Measurements from ENCODE around the gene FER. TPM values are rescaled to one million over a fixed set of nuclear protein-coding genes. Genes with fewer than 3 reads are reported as not detected.

FER gene
- total and polyA plus RNA-seq, 12 donors = 1.4 to 21.9 (median 14.9) TPM

DNA sequence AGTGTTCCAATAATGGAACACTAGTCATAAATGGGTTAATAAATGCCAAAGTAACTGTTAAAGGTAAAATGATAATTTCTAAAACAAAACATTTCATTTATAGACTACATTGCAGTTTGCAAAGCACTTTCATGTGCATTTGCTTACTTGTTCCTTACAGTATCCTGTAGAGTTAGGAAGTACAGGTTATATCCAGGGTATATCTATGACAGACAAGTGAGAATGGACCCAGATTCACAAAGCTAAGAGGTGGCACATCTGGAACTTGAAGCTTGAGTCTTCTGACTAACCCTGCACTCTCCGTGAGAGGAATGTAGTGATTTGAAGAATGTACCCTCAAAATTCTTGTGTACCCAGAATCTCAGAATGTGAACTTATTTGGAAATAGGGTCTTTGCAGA, 121.4 kb downstream of the FER start:
- Histone ChIP-seq H3K27ac (no peak overlapping the region), H3K36me3 (peaks cover 0 to 48% (median 3%) of the 10 kb centered on the region in 9 donors), H3K4me3 (no peak overlapping the region), H3K9me3 (peaks cover 0 to 7% (median 0%) of the 10 kb centered on the region in 11 donors), H3K4me1 (peaks cover 0 to 7% (median 0%) of the 10 kb centered on the region in 9 donors), H3K27me3 (no peaks in the 10 kb centered on the region)
- DNase-seq = no peak
- intact Hi-C loops (cut with DNase I) = no loop called here
- no peak for ATAC-seq
- TF ChIP-seq, protein P1, sequence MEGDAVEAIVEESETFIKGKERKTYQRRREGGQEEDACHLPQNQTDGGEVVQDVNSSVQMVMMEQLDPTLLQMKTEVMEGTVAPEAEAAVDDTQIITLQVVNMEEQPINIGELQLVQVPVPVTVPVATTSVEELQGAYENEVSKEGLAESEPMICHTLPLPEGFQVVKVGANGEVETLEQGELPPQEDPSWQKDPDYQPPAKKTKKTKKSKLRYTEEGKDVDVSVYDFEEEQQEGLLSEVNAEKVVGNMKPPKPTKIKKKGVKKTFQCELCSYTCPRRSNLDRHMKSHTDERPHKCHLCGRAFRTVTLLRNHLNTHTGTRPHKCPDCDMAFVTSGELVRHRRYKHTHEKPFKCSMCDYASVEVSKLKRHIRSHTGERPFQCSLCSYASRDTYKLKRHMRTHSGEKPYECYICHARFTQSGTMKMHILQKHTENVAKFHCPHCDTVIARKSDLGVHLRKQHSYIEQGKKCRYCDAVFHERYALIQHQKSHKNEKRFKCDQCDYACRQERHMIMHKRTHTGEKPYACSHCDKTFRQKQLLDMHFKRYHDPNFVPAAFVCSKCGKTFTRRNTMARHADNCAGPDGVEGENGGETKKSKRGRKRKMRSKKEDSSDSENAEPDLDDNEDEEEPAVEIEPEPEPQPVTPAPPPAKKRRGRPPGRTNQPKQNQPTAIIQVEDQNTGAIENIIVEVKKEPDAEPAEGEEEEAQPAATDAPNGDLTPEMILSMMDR (IDR thresholded peaks at IDR 0.05) = no peak
- 97 to 100% methylated on average over 1 of the region's 1 CpG for WGBS, 2 donors

DNA sequence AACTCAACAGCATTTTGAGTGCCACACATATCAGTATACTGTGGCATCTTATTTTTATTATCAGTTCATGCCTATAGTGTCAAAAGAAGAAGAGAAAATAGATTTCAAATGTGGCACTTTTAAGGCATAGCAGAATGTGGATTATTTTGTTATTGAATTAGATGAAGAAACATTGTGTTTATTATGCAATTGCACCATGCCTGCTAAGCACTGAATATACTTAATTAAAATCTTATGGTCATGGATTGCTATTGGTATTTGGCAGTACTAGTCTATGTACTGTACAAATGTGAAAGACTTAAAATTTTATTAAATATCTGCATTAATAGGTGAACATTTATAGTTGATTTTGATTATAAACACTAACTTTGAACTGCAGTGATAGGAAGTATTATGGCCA, 128.8 kb downstream of the FER start:
- ATAC-seq (no peak), DNase-seq (no peak)
- intact Hi-C loops (cut with DNase I) = no loop called here
- H3K36me3 ChIP-seq = peaks cover 0 to 23% (median 0%) of the 10 kb centered on the region in 9 donors
- no peaks in the 10 kb centered on the region for H3K4me1 ChIP-seq
- H3K4me3 ChIP-seq = no peak overlapping the region
- H3K9me3 ChIP-seq = peaks cover 0 to 6% (median 0%) of the 10 kb centered on the region in 11 donors
- H3K27ac ChIP-seq = no peak overlapping the region
- TF ChIP-seq, protein P1 (IDR thresholded peaks at IDR 0.05) = no peak
- no peaks in the 10 kb centered on the region for H3K27me3 ChIP-seq

DNA sequence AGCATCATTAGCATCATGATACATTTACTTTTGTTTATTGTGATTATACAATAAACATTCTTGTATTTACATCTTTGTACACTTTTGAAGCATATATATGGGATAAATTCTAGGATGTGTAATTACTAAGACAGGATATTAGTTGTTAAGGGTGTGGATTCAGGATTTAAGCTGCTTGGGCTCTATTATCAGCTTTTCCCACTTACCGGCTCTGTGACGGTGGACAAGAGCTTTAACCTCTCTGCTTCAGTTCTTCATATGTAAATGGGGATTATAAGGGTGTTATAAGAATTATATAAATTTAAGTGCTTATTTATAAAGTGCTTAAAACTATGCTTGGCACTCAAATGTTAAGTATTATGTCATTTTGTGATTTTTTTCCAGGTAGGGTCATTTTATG, 131.1 kb downstream of the FER start:
- no peak overlapping the region for H3K4me3 ChIP-seq
- 98 to 100% methylated on average over 2 of the region's 2 CpGs for WGBS, 2 donors
- peaks cover 0 to 4% (median 0%) of the 10 kb centered on the region in 9 donors for H3K4me1 ChIP-seq
- DNase-seq (no peak), ATAC-seq (no peak)
- H3K27me3 ChIP-seq = no peaks in the 10 kb centered on the region
- intact Hi-C loops (cut with DNase I) = no loop called here
- H3K27ac ChIP-seq = no peak overlapping the region
- H3K9me3 ChIP-seq = peaks cover 0 to 6% (median 0%) of the 10 kb centered on the region in 11 donors
- TF ChIP-seq, protein P1 (IDR thresholded peaks at IDR 0.05) = no peak
- H3K36me3 ChIP-seq = peaks cover 0 to 3% (median 0%) of the 10 kb centered on the region in 9 donors

DNA sequence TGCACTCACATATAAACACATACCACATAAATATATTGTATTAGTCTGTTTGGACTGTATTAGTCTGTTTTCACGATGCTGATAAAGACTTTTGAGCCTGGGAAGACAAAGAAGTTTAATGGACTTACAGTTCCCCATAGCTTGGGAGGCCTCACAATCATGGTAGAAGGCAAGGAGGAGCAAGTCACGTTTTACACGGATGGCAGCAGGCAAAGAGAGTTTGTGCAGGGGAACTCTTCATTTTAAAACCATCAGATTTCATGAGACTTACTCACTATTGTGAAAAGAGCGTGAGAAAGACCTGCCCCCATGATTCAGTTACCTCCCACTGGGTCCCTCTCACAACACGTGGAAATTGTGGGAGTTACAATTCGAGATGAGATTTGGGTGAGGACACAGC, 133.4 kb downstream of the FER start:
- ATAC-seq (no peak), DNase-seq (no peak)
- Histone ChIP-seq H3K27ac (no peak overlapping the region), H3K9me3 (peaks cover 0 to 6% (median 0%) of the 10 kb centered on the region in 11 donors), H3K4me1 (peaks cover 0 to 22% (median 5%) of the 10 kb centered on the region in 9 donors), H3K36me3 (peaks cover 0 to 3% (median 0%) of the 10 kb centered on the region in 9 donors), H3K4me3 (no peak overlapping the region), H3K27me3 (no peaks in the 10 kb centered on the region)
- WGBS, 2 donors = 93 to 97% methylated on average over 6 of the region's 6 CpGs
- intact Hi-C loops (cut with DNase I) = no loop called here
- TF ChIP-seq, protein P1 (IDR thresholded peaks at IDR 0.05) = no peak

All from heart right ventricle (tissue), 16 donors.